NCI-H1694 treated with DMSO at 0.1 percent for 48 hours (cell line): ENCODE results near the gene NPC1L1.

ENCODE experiments used
- DNase-seq: peaks from one replicate; lab custom pipeline; 2025; lab: John Stamatoyannopoulos, UW

NPC1L1 gene

DNA sequence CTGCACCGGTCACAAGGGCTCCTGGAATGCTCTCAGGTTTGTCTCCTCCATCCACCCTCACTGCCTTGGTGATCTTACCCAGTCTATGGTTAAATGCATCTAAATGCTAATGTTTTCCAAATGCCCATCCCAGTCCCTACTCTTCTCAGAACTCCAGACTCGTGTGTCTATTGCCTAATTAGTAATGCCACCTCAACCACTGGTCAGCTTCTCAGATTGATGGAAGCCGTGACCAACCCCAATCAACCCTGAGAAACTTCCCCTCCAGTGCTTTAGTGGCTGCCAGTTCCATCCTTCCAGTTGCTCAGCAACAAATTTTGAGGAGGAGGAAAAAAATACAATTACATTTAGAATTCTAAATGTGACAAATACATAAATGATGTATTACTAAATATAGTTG, 69.3 kb downstream of the NPC1L1 start:
- DNase-seq: no peak

- no peak for DNase-seq
These were observed 69.7 kb downstream of the NPC1L1 start for GRCh38 chr7:44471436-44471835.

DNA sequence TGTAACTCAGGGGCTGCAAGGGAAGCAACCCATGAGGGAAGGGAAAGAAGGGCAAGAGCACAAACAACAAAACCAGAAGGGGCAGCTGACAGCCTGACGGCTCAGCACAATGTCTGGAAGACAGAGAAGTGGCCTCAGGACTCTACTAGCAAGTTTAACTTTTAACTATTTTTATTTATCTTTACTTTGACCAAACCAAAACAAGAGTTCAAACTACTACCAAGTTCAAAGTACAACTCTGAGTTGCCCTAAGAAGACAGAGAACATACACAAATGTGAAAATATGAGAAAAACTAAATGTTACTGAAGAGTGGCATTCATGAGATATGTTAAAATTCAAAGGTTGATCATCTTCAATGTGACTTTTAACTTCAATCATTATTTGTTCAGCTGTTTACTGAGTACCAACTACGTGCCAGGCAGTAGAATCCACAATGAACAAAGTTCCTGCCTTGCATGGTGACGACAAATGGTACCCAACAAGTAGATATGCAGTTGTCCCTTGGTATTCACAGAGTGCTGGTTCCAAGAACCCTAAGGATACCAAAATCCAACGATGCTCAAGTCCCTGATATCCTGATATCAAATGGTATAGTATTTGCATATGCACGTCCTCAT, 70.4 kb downstream of the NPC1L1 start:
- no peak for DNase-seq

DNA sequence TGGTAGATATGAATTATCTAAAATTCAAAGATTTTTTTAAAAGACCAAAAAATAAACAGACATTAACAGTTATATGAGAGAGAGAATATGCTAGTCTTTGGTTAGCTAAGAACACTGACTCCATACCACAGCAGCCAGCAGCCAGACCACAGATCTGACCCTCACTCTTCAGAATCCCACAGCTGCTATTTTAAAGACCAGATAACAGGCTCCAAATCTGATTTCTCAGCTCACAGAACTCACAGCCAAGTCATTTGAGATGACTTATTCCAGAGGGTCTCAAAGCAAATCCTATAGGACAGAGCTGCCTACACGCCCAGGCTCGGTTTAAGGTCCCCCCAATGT, 71.0 kb downstream of the NPC1L1 start:
- no peak for DNase-seq

DNA sequence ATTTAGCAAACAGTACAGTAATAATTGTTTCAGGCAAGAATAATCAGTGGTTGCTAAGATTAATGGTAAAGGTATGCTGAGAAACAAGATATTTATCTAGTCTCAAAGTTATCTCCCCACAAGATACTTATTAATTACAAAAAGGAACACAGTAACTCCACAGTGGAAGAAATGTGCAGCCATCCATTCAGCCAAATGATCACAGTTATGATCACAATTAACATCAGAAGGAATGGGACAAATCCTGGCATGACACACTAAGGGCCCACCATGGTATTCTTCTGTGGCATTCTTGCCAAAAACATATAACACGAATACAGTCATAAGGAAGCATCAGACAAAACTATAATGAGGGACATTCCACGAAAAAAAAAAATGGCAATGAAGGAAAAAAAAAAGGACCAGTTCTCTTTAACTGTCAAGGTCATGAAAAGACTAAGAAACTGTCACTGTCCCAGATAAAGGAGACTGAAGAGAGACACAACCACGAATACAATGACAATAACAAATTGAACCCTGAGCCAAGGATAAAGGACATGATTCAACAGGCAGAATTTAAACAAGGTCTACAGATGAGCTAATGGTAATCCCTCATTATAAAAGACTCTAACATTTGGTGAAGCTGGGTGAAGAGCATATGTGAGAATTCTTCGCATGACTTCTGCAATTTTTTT, 71.5 kb downstream of the NPC1L1 start:
- DNase-seq: no peak

- no peak for DNase-seq
These were observed 73.9 kb downstream of the NPC1L1 start for GRCh38 chr7:44467217-44467548.

DNA sequence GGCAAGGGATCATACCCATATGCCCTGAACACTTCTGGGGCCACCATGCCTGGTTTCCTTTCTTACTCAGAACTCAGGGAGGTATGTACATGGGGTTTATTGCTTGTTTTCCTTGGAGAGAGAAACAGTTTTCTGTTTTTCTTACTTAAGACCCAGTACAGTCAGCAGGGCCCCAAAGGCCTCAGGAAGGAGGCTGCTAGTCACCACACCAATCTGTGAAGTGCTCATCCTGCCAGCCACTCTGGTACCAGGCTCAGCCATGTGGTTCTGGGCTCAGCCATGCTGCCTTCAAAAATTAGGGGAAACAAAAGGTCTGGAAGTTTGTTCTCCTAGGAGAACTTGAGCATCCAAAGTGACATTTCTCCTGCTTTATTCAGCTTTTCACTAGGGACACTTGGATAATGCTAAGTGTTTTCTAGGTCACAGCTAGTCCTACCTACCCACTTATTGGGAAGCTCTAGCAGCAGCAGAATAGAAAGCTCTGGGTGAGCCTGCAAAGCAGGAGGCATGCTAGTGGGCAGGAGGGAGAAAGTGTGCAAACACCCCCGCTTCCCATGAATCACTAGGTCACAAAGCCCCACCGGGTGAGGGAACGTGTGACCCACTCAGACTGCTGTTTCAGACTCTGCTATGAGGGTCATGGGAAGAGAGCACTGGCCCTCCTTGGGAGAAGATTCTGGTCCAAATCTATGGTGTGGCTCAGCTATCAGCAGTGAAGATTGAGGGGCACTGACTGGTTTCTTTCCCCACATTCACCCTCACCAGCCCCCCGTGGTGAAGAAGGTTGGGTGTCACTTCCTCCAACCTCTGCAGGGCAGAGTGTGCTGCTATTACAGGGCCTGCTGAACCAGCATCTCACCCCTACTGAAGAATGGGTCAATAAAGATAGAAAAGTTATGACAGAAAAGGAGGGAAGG, 74.6 kb downstream of the NPC1L1 start:
- no peak for DNase-seq

DNA sequence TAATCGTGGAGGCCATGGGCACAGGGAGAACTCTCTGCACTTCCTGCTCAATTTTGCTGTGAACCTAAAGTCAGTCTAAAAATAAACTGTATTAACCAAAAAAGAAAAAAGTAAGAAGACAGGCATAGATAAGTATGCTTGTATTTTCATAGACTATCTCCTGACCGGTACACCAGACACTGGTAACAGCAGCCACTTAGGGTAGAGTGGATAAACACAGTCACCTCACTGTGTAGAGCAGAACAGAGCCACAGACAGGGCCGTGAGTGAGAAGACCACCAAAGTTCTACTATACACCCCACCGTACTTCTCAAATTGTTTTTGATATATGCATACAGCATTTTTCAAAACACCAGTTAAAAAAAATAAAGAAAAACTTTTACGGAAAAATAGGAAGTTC, 75.6 kb downstream of the NPC1L1 start:
- DNase-seq: no peak

GRCh38 chr7:44463169-44463808, 77.8 kb downstream of the NPC1L1 start:
- no peak for DNase-seq
